OCI-LY1 (cell line): ENCODE data around the gene FAM167B.

ENCODE experiments used
- CTCF ChIP-seq: fragments of 200-600 bp; sonication (generic), shearing (Covaris generic); IDR thresholded peaks from 2 replicates; pipeline ENCODE4 v1.5.1; 2017; ENCODE audit warnings: mild to moderate bottlenecking, antibody characterized with exemption, low read length, moderate library complexity, mixed read lengths
- EZH2 ChIP-seq: fragments of 200-600 bp; sonication (generic), shearing (Covaris generic); IDR thresholded peaks from 2 replicates; pipeline ENCODE4 v1.8.0; 2017; ENCODE audit warnings: borderline replicate concordance, mixed run types, mild to moderate bottlenecking, antibody characterized with exemption, low read length, moderate library complexity, mixed read lengths

GRCh38 chr1:32241001-32241763 is 5.8 kb upstream of the FAM167B start:
- TF ChIP-seq CTCF (no peak), EZH2 (no peak)
